GM04503 (cell line): ENCODE data around the gene FAR2.
"Not testable (repeated sequence)": the region's sequence is repeated elsewhere in the genome, so short reads cannot be mapped to it uniquely, and the experiment has no call there.

Experiments used
- DNase-seq: peaks from one replicate; pipeline ENCODE4 v3.0.0-alpha.2; 2012; ENCODE audit warnings: low read depth

Gene FAR2

GRCh38 chr12:29333178-29333577 is 184.1 kb downstream of the FAR2 start:
- DNase-seq, result no peak

GRCh38 chr12:29334937-29335336 is 185.9 kb downstream of the FAR2 start:
- DNase-seq, result no peak

- DNase-seq, result no peak
These were observed 188.2 kb downstream of the FAR2 start for GRCh38 chr12:29337325-29337724.

GRCh38 chr12:29343022-29343799 is 194.1 kb downstream of the FAR2 start:
- no peak for DNase-seq

- no peak for DNase-seq
These were observed 197.8 kb downstream of the FAR2 start for GRCh38 chr12:29346769-29347421.

GRCh38 chr12:29350080-29350479 is 201.0 kb downstream of the FAR2 start:
- peak; percentile 22 for DNase-seq

GRCh38 chr12:29354954-29355353 is 205.9 kb downstream of the FAR2 start:
- no peak for DNase-seq

- no peak for DNase-seq
These were observed 216.0 kb downstream of the FAR2 start for GRCh38 chr12:29365091-29365490.

- DNase-seq, result no peak
These were observed 224.9 kb downstream of the FAR2 start for GRCh38 chr12:29374012-29374411.

GRCh38 chr12:29374913-29375312 is 225.8 kb downstream of the FAR2 start:
- DNase-seq, result no peak

GRCh38 chr12:29376118-29376517 is 227.0 kb downstream of the FAR2 start:
- no peak for DNase-seq

- DNase-seq, result peak; percentile 87
These were observed 231.8 kb downstream of the FAR2 start, which contains the start of gene ERGIC2 for GRCh38 chr12:29380536-29381523. Gene ERGIC2, minus strand, starts transcription at chr12:29381172. Its CDS starts 9,539 bp downstream, at chr12:29371633.

- DNase-seq, result no peak
These were observed 233.2 kb downstream of the FAR2 start for GRCh38 chr12:29382251-29382650.

- not testable (repeated sequence) for DNase-seq
These were observed 236.1 kb downstream of the FAR2 start for GRCh38 chr12:29385194-29385593.
